Motor neuron (in vitro differentiated cells): ENCODE measurements around the gene IFITM2. TPM values are rescaled to one million over a fixed set of nuclear protein-coding genes. Genes with fewer than 3 reads are reported as not detected.
"Not testable (repeated sequence)": the region's sequence is repeated elsewhere in the genome, so short reads cannot be mapped to it uniquely, and the experiment has no call there.

Experiments
- ATAC-seq, 8 experiments: fragments of 200-7000 bp; cut with Tn5 transposase; replicated peaks in 6 of 8; 2 replicates each; pipeline ENCODE4 v1.8.0; 2021; ENCODE audit warnings: mild to moderate bottlenecking in 8 of 8, moderate library complexity in 8 of 8
- H3K27ac ChIP-seq, 2 donors: fragments of 250-450 bp; sonication (Bioruptor Pico); 2 replicates each; pipeline ENCODE4 v1.9.0; 2021; ENCODE audit warnings: antibody characterized with exemption in 2 of 2, mild to moderate bottlenecking in 2 of 2, moderate library complexity in 1 of 2
- H3K4me1 ChIP-seq, 2 donors: fragments of 250-450 bp; sonication (Bioruptor Pico); replicated peaks in 1 of 2; 2 replicates each; pipeline ENCODE4 v1.6.1; 2021; ENCODE audit warnings: antibody characterized with exemption in 2 of 2, mild to moderate bottlenecking in 2 of 2, moderate library complexity in 1 of 2
- H3K4me3 ChIP-seq, 5 donors: fragments of 250-450 bp; sonication (Bioruptor Pico); 2 replicates each; pipeline ENCODE4 v1.9.0; 2021; ENCODE audit warnings: antibody characterized with exemption in 5 of 5, mild to moderate bottlenecking in 5 of 5, moderate library complexity in 4 of 5
- WGBS, 10 experiments: fragments of 450-650 bp; shearing (Covaris generic); methylation state at CpG; one replicate each; pipeline ENCODE4 v1.0.0; 2022; 5-methylcytosine and 5-hydroxymethylcytosine counted together
- in situ Hi-C, 9 experiments: fragments of 400-800 bp; cut with MboI; loops; one replicate each; pipeline ENCODE4 v1.15.0; 2021; ENCODE audit warnings: low sequenced_read_pairs in 9 of 9, low pct_unique_long_range_greater_than_20kb in 2 of 9; ENCODE audit not compliant: unreplicated experiment in 9 of 9
- total RNA-seq, 8 experiments: library from RNA; unstranded; fragments of 300-600 nt; gene quantifications; 2 replicates each; pipeline versions ENCODE4 v1.2.3 to v1.2.4, GENCODE V29; 2022

The IFITM2 gene
- total RNA-seq, 8 experiments from 2014 or later, result 0.38 to 809 (median 64.6) TPM

- Histone ChIP-seq H3K4me1 (peaks cover 13 to 24% of the 10 kb centered on the region in 2 donors), H3K4me3 (no peak overlapping the region), H3K27ac (no peak overlapping the region)
- in situ Hi-C loops, result no loop called here
- WGBS, 10 experiments, result 40 to 83% methylated on average over 1 of the region's 8 CpGs; no CpG with 5 or more reads in 8 of the 10 experiments
- ATAC-seq, result peak in 3 of 8 experiments; percentile 0 to 2 (median 0)
Observed at GRCh38 chr11:313304-313786, 5.7 kb downstream of the IFITM2 start.

- in situ Hi-C loops, result no loop called here
- peak in 3 of 8 experiments; percentile 8 to 41 (median 11) for ATAC-seq
- 0 to 42% (median 25%) methylated on average over 1 to 11 of the region's 18 CpGs; no CpG with 5 or more reads in 6 of the 10 experiments for WGBS, 10 experiments
- H3K27ac ChIP-seq, result no peak within 1 kb of the TSS
- H3K4me1 ChIP-seq, result peaks cover 13 to 24% of the 10 kb centered on the region in 2 donors
- H3K4me3 ChIP-seq, result no peak within 1 kb of the TSS
Observed at GRCh38 chr11:313787-314553, 6.4 kb downstream of the IFITM2 start, which contains the start of gene IFITM1. TSS of gene IFITM1 (plus strand) at chr11:314040. CDS start at chr11:314171, 131 bp downstream.

- H3K4me3 ChIP-seq, in situ Hi-C loops, H3K27ac ChIP-seq, ATAC-seq: not testable (repeated sequence)
- peaks cover 10 to 21% of the 10 kb centered on the region in 2 donors for H3K4me1 ChIP-seq
- WGBS, 10 experiments, result no CpG with 5 or more reads among the region's 6 CpGs
Observed at GRCh38 chr11:314554-314875, 6.9 kb downstream of the IFITM2 start.

GRCh38 chr11:315051-315481 is 7.5 kb downstream of the IFITM2 start:
- peaks cover 5 to 18% of the 10 kb centered on the region in 2 donors for H3K4me1 ChIP-seq
- in situ Hi-C loops, result no loop called here
- 50% methylated on average over 2 of the region's 9 CpGs; no CpG with 5 or more reads in 9 of the 10 experiments for WGBS, 10 experiments
- ATAC-seq, result no peak
- H3K4me3 ChIP-seq, result no peak overlapping the region
- no peak overlapping the region for H3K27ac ChIP-seq

GRCh38 chr11:315516-315994 is 7.9 kb downstream of the IFITM2 start:
- 75% methylated on average over 2 of the region's 32 CpGs; no CpG with 5 or more reads in 9 of the 10 experiments for WGBS, 10 experiments
- ATAC-seq, result no peak
- in situ Hi-C loops, result no loop called here
- H3K4me3 ChIP-seq, result no peak overlapping the region
- H3K27ac ChIP-seq, result no peak overlapping the region
- peaks cover 4 to 22% of the 10 kb centered on the region in 2 donors for H3K4me1 ChIP-seq

GRCh38 chr11:316031-316701 is 8.6 kb downstream of the IFITM2 start:
- in situ Hi-C loops, result no loop called here
- Histone ChIP-seq H3K27ac (no peak overlapping the region), H3K4me3 (no peak overlapping the region), H3K4me1 (peaks cover 4 to 26% of the 10 kb centered on the region in 2 donors)
- 36 to 57% (median 46%) methylated on average over 2 to 30 of the region's 64 CpGs; no CpG with 5 or more reads in 6 of the 10 experiments for WGBS, 10 experiments
- peak in 1 of 8 experiments; percentile 0 for ATAC-seq

GRCh38 chr11:316891-317301 is 9.3 kb downstream of the IFITM2 start:
- Histone ChIP-seq H3K27ac (no peak overlapping the region), H3K4me1 (peaks cover 4 to 26% of the 10 kb centered on the region in 2 donors), H3K4me3 (no peak overlapping the region)
- no peak for ATAC-seq
- in situ Hi-C loops, result no loop called here
- WGBS, 10 experiments, result 0 to 100% (median 74%) methylated on average over 1 to 5 of the region's 7 CpGs; no CpG with 5 or more reads in 1 of the 10 experiments

- not testable (repeated sequence) for H3K4me3 ChIP-seq, H3K27ac ChIP-seq
- 20 to 100% (median 92%) methylated on average over 1 to 4 of the region's 30 CpGs; no CpG with 5 or more reads in 5 of the 10 experiments for WGBS, 10 experiments
Observed at GRCh38 chr11:317668-318404, 10.2 kb downstream of the IFITM2 start.

GRCh38 chr11:318405-319120 is 10.9 kb downstream of the IFITM2 start:
- ATAC-seq, result peak; percentile 2 to 79 (median 74)
- peaks cover 4 to 22% of the 10 kb centered on the region in 2 donors for H3K4me1 ChIP-seq
- in situ Hi-C loops, H3K27ac ChIP-seq, H3K4me3 ChIP-seq: not testable (repeated sequence)
- WGBS, 10 experiments, result no CpG with 5 or more reads among the region's 79 CpGs

More at GRCh38 chr11:317668-318404, 10.2 kb downstream of the IFITM2 start:
- H3K4me1 ChIP-seq, result peaks cover 4 to 26% of the 10 kb centered on the region in 2 donors
- peak in 3 of 8 experiments; percentile 1 to 30 (median 11) for ATAC-seq
- in situ Hi-C loops, result not testable (repeated sequence)

- ATAC-seq, result peak; percentile 4 to 70 (median 58)
- H3K4me3 ChIP-seq, H3K27ac ChIP-seq, in situ Hi-C loops: not testable (repeated sequence)
- WGBS, 10 experiments, result 0 to 90% (median 42%) methylated on average over 1 to 5 of the region's 29 CpGs; no CpG with 5 or more reads in 6 of the 10 experiments
- peaks cover 8 to 18% of the 10 kb centered on the region in 2 donors for H3K4me1 ChIP-seq
Observed at GRCh38 chr11:319121-319887, 11.7 kb downstream of the IFITM2 start.

- WGBS, 10 experiments, result 0% methylated on average over 3 of the region's 10 CpGs; no CpG with 5 or more reads in 9 of the 10 experiments
- H3K4me3 ChIP-seq, H3K27ac ChIP-seq: not testable (repeated sequence)
Observed at GRCh38 chr11:319888-320273, 12.3 kb downstream of the IFITM2 start.

More at GRCh38 chr11:319888-320273, 12.3 kb downstream of the IFITM2 start:
- in situ Hi-C loops, result not testable (repeated sequence)
- peaks cover 14 to 24% of the 10 kb centered on the region in 2 donors for H3K4me1 ChIP-seq
- ATAC-seq, result peak in 3 of 8 experiments; percentile 0 to 5 (median 2)
